DMS 273 treated with DMSO at 0.1 percent for 48 hours (cell line): ENCODE measurements around the gene ZNF786.
"Not testable (repeated sequence)": the region's sequence is repeated elsewhere in the genome, so short reads cannot be mapped to it uniquely, and the experiment has no call there.

Source experiments
- DNase-seq: peaks from one replicate; lab custom pipeline; 2025; lab: John Stamatoyannopoulos, UW

ZNF786 gene, protein sequence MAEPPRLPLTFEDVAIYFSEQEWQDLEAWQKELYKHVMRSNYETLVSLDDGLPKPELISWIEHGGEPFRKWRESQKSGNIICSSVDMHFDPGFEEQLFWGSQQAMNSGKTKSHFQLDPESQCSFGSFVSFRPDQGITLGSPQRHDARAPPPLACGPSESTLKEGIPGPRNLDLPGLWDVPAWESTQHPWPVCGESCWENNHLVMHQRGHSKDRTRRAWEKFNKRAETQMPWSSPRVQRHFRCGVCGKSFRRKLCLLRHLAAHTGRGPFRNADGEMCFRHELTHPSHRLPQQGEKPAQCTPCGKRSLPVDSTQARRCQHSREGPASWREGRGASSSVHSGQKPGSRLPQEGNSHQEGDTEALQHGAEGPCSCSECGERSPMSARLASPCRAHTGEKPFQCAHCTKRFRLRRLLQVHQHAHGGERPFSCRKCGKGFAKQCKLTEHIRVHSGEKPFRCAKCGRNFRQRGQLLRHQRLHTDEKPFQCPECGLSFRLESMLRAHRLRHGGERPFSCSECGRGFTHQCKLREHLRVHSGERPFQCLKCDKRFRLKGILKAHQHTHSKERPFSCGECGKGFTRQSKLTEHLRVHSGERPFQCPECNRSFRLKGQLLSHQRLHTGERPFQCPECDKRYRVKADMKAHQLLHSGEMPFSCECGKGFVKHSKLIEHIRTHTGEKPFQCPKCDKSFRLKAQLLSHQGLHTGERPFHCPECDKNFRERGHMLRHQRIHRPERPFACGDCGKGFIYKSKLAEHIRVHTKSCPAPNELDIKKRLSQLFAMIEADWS

DNA sequence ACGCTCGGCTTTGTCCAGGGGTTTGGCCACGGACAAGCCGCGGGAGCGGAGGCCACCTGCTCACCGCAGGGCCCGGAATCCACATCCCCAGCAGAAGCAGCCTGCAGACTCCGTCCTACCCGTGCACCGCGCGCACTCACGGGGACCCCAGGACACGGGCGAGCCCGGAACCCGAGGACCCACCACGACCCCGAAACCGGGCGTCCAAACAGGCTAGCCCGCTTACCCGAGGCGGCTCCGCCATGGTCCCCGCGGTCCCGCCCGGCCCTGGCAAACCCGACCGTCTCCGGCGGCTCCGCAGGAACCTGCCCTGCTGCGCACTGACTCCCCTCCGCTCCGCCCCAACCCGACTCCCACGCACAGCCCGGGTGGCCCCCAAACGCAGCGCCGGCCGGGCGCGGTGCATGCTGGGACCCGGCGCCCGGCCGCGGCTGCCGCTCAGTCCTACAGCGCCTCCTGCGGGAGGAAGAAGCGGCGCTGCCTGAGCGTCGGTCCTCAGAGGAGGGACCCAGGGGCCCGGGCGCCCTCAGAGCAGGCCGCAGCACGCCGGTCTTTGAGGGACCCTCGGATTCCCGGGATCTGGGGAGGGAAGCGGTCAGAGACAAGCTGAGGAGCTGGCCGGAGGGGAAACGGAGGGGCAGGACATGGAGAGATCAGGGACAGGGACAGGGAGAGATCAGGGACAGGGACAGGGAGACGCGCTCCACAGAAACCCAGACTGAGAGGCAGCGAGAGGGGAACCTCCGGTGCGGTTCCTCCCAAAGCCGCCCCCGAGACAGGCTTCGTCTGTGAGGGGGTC lies at the start of gene ZNF786:
Gene ZNF786, minus strand, starts transcription at position 322 of the 799 bp plus-strand sequence. Its CDS starts 78 bp downstream, at position 244.
- DNase-seq = peak; percentile 97

DNA sequence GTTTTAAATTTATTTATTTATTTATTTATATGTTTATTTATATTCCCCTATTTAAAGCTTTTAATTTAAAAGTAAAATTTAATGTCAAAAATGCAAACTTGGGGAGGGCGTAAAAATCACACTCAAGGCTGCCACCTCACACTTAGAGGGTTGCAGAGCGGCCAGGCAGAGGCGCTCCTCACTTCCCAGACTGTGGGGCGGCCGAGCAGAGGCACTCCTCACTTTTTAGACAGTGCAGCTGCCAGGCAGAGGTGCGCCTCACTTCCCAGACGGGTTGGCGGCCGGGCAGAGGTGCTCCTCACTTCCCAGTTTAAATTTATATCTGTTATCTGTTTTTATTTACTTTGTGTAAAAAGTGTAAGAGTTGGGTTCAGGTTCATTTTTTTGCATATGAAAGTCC lies 45.6 kb upstream of the ZNF786 start:
- DNase-seq = no peak

DNA sequence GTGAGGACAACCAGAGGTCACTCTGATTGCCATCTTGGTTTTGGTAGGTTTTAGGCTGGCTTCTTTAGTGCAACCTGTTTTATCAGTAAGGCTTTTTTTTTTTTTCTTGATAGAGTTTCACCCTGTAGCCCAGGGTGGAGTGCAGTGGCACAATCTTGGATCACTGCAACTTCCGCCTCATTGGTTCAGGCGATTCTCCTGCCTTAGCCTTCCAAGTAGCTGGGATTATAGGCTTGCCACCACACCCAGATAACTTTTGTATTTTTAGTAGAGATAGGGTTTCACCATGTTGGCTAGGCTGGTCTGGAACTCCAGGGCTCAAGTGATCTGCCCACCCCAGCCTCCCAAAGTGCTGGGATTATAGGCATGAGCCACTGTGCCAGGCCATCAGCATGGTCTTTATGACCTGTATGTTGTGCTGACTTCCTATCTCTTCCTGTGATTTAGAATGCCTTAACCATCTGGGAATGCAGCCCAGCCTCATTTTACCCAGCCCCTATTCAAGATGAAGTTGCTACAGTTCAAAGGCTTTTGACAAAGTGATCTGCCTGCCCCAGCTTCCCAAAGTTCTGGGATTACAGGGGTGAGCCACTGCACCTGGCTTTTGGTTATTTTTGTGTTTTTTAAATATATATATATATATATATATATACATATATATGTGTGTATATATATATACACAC lies 42.7 kb upstream of the ZNF786 start:
- DNase-seq = no peak

DNA sequence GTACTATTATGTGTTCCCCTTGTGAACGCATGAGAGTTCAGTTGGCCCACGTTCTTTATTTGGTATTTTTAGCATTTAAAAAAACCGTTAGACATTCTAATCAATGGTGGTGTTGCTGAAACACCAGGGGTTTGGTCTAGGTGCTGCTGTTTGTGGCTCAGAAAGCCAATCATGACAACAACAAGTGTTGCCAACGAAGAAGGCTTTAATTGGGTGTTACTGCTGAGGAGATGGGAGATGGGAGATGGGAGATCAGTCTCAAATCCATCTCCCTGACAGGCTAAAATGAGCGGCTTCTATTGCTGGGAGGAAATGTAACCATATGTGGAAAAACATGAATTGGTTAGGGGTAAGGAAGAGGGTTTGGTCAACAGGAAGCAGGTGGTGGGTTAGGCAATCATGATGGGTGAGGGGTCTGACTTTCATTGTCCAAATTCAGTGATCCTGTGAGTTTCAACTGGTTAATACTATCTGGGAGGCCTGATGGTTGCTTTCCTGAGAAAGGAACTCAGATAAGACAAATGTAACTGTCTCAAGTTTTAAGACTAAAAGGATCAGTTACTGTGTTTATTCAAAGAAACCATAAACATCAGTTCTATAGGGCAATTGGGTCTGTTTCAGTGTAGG lies 40.2 kb upstream of the ZNF786 start:
- DNase-seq = no peak

DNA sequence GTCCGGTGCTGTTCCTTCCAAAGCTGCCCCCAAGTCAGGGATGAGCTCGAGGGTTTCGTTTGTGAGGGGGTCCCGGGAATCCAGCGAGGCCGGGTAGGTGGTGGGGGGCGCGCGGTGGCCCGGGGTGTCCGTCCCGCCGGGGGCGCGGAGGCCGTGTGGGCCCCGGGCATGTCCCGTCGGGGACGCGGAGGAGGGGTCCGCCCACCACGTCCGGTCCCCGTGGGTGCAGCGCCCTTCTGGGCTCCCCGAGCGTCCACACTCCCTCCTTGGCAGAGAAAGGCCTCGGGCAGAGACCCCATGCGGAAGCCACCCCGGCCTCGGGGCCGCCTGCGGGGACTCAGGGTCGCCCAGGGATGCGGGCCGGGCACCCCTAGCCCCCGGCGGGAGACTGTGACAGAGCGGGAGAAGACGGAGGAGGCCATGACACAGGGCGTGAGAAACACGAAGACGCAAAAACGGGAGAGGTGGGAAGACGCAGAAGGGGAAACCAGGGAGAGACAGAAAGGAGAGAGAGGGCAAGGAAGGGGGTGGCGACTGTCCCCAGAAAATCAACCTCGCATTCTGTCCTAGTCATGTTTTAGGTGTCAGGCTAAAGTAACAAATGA lies 36.2 kb upstream of the ZNF786 start:
- peak; percentile 75 for DNase-seq

DNA sequence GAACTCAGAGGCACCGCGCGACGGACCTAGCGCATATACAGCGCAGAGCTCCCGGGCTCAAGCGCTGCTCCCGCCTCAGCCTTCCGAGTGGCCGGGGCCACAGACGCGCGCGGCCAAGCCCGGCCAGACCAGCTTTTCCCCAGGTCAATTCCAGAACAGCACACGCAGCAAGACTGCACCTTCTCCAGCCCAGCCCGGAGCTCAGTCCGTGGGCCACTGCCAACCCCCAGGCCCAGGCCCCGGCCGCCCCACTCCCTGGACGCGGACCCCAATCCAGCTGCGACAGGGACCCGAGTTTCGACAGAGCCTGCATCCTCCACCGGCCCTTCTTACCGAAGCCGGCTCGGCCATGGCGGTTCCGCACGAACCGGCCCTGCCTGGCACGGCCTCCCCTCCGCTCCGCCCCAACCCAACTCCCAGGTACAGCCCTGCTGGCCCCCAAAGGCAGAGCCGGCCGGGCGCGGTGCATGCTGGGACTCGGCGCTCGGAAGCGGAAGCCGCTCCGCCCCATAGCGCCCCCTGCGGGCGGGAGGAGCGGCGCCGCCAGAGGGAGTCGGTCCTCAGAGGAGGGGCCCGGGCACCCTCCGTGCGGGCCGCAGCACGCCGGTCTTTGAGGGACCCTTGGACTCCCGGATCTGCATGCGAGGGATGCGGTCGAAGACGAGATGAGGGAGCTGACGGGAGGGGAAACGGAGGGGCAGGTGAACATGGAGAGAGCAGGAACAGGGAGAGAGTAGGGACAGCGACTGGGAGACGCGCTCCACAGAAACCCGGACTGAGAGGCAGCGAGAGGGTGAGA lies 35.5 kb upstream of the ZNF786 start, which contains the start of gene ZNF425:
Gene ZNF425, minus strand, starts transcription at position 462 of the 799 bp plus-strand sequence. Its CDS starts 111 bp downstream, at position 351.
- DNase-seq = peak; percentile 94

DNA sequence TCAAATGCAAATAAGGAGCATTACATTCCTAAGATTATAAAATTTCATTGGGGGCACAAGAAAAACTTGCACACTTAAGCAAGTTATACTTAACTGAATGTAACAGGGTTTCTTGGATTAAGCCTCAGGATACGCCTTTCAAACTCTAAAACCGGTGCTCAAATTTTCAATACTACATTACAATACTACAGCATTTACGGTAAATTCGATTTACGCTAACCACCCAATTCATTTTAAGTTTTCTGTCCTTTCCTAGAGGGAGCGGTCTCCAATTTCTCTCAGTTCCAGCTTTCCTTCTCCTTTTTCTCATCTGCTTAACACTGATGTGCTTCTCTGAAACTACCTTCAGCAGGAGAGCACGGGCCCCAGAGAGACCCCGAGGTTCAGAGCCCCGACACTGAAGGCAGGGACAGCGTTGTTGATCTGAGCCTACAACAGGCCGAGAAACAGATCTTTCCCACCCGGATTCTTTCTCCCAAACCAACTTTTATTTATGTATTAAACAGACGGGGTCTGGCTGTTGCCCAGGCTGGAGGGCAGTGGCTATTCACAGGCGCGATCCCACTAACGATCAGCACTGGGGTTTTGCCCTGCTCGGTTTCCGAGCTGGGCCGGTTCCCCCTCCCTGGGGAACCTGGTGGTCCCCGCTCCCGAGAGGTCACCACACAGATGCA lies 34.8 kb upstream of the ZNF786 start:
- no peak for DNase-seq

DNA sequence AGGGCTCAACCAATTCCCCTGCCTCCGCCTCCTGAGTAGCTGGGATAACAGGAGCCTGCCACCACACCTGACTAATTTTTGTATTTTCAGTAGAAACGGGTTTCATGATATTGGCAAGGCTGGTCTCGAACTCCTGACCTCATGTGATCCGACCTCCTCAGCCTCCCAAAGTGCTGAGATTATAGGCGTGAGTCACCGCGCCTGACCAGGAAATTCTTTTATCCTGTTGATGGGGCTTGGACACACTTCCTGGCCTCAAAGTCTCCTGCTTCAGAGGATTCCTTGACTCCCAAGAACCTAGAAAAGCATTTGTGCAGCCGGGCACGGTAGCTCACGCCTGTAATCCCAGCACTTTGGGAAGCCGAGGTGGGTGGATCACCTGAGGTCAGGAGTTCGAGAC lies 19.5 kb upstream of the ZNF786 start:
- no peak for DNase-seq

DNA sequence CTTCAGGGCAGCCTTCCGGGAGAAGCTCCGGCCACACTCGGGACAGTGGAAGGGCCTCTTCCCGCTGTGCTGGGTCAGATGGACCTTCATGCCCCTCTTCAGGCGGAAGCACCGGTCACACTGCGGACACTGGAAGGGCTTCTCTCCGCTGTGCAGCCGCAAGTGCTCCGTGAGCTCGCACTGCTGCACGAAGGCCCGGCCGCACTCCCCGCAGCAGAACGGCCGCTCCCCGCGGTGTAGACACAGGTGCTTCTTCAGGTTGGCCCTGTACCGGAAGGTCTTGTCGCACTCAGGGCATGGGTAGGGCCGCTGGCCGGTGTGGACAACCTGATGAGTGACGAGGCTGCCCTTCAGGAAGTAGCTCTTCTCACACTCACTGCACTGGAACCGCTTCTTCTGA lies 14.2 kb upstream of the ZNF786 start:
- DNase-seq = no peak

DNA sequence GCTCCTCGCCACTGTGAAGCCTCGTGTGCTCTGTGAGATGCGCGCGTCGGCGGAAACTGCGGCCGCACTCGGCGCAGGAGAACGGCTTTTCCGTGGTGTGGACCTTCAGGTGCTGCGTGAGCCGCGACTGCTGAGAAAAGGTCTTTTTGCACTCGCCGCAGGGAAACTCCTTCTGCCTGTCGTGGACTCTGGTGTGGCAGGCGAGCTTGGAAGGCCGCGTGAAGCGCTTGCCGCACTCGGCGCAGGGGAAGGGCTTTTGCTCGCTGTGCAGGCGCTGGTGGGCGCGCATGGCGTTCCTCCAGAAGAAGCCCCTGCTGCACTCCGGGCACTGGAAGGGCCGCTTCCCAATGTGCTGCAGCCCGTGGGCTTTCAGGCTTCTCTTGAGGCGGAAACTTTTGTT lies 13.7 kb upstream of the ZNF786 start:
- no peak for DNase-seq

DNA sequence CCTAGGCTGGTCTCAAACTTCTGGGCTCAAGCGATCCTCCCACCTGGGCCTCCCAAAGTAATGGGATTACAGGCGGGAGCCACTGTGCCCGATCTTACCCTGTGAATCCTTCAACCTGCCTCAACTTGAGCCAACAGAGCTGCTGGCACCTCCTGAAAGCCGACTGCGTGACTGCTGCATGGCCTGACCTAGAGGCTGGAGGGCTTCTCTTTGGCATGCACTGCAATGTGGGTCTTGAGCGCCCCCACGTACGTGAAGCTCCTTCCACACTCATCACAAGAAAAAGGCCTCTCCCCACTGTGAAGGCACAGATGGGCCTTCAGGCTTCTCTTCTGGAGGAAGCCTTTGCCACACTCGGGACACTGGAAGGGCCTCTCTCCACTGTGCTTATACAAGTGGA lies 12.9 kb upstream of the ZNF786 start:
- no peak for DNase-seq

DNA sequence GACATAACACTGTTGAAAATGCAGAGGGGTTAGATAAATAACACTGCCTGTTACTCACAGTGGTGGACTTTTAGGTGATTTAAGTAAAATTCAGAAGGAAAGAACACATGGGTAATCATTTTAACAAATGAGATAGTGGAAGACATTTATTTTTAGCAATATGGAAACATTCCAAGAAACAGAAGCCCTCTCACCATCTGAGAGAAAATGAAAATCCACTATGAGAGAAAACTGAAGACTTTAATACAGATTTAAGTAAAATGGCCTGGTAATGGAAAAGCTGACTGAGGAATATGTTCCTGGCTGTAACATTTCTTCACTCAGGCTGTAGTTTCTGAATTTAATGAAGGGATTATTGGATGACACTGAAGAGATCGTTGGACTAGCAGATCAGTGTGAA lies 12.1 kb upstream of the ZNF786 start:
- DNase-seq = no peak

DNA sequence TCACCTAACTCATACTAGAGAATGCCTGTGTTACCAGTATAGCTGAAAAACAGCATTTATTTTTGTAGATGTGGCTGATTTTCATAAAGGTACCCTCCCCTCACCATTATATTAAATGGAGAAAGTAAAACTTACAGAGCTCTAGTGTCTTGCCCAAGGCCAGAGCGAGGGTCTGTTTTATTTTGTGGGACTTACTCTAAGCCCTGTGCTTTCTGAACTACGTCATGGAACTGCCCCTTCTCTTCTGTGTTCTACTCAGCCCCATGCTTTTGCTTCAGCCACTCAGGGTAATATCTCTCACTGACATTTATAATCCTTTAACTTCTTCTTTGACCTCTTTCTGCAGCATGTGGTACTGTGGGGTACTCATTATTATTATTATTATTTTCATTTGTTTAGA lies 10.3 kb upstream of the ZNF786 start:
- DNase-seq = no peak

DNA sequence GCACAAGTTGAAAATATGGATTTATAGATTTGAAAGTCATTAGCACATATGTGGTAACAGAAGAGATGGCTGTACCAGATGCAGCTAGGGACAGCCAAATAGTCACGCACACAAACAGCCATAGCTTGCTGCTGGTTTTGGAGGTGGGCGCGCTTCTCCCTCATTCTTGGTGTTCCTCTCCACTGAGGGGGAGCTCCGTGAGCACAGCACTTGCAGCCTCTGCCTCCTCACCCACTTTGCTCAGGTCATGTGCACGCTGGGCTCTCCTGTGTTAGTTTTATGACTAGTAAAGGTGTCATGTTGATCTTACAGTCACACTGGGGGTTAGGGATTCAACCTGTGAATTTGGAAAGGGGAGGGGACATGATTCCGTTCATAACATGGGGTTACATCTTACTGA lies 8.5 kb upstream of the ZNF786 start:
- no peak for DNase-seq

DNA sequence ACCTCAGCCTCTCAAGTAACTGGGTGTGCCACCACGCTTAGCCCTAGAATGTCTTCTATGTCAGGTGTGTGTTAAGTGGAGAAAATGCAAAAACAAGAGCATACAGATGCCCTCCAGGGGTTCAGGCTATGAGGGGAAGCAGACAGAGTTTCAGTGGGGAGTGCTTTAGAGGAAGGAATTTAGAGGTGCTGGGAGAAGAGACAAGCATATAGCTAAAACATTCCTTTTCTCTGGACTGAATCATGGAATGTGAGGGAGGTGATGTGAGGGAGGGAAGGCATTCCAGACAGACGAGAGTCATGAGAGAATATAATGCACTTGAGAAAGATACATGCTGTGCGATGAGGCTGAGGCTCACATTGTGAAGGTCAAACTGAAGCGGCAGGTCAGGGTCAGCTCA lies 6.6 kb upstream of the ZNF786 start:
- DNase-seq = no peak

DNA sequence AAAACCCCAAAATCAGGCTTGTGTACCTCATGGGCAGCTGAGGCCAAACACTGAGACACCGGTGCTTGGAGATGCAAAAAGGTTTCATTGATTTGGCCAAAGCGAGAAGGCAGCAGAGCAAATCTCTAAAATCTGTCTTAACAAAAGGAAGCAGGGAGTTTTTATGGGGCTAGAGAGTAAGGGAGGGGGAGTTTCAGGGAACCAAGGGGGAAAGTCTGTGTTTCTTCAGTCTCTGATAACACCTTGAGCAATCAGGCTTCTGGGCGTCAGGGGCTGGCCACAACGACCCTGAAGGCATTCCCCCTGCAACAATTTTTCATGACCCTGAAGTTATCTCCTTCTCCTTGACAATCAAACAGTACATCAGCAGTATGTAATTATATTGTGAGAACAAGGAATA lies 2.7 kb upstream of the ZNF786 start:
- no peak for DNase-seq

DNA sequence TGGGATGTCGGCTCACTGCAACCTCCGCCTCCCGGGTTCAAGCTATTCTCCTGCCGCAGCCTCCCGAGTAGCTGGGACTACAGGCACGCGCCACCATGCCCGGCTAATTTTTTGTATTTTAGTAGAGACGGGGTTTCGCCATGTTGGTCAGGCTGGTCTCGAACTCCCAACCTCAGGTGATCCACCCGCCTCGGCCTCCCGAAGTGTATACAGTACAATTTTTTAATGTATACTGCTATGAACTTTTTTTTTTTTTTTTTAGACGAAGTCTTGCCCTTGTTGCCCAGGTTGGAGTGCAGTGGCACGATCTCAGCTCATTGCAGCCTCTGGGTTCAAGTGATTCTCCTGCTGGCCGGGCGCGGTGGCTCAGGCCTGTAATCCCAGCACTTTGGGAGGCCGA lies 1.7 kb upstream of the ZNF786 start:
- DNase-seq = not testable (repeated sequence)

DNA sequence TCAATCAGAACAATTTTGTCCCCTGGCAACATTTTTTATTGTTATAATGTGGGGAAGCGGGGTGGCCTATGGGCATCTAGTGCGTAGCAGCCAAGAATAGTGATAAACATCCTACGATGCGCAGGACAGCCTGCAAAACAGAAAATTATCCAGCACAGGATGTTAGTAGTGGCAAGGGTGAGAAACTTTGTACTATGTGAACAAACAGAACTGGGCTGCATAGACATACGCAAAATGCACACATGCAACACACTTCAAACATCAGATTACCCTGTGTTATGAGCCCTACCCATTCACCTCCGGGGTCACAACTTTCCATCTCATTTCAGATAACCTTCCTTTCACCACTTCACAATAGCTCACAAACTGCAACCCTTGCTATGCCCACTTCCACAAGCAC lies 3.1 kb downstream of the ZNF786 start:
- no peak for DNase-seq

DNA sequence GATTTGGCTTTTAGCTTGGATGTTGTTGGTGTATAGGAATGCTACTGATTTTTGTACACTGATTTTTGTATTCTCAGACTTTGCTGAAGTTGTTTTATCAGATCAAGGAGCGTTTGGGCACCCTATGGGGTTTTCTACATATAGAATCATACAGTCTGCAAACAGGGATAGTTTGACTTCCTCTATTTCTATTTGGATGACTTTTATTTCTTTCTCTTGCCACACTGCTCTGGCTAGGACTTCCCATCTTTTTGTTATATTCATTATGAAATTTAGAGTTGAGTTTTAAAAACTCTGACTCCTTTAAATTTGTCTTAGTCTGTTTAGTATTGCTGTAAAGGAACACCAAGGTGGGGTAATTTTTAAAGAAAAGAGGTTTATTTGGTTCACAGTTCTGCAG lies 4.7 kb downstream of the ZNF786 start:
- DNase-seq = no peak

DNA sequence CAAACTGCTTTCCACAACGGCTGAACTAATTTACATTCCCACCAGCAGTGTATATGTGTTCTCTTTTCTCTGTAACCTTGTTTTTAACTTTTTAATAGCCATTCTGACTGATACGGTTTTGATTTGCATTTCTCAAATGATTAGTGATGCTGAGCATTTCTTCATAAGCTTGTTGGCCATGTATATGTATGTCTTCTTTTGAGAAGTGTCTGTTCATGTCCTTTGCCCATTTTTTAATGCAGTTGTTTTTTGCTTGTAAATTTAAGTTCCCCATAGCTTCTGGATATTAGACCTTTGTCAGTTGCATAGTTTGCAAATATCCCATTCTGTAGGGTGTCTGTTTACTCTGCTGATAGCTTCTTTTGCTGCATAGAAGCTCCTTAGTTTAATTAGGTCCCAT lies 6.1 kb downstream of the ZNF786 start:
- no peak for DNase-seq
